NB4 (cell line): ENCODE data around the gene C6orf89.

Experiments
- MYC ChIP-seq: IDR thresholded peaks from 2 replicates; pipeline ENCODE4 v1.6.1; 2011; ENCODE audit warnings: low read depth, low read length
- POLR2A ChIP-seq: IDR thresholded peaks from 2 replicates; pipeline ENCODE4 v1.6.1; 2011; ENCODE audit warnings: mild to moderate bottlenecking; ENCODE audit not compliant: insufficient read length; ENCODE audit errors: extremely low read depth
- TF ChIP-seq, protein P1 (sequence below): IDR thresholded peaks from one replicate; pipeline ENCODE4 v1.5.1; 2012; ENCODE audit warnings: low read depth, low read length

DNA sequence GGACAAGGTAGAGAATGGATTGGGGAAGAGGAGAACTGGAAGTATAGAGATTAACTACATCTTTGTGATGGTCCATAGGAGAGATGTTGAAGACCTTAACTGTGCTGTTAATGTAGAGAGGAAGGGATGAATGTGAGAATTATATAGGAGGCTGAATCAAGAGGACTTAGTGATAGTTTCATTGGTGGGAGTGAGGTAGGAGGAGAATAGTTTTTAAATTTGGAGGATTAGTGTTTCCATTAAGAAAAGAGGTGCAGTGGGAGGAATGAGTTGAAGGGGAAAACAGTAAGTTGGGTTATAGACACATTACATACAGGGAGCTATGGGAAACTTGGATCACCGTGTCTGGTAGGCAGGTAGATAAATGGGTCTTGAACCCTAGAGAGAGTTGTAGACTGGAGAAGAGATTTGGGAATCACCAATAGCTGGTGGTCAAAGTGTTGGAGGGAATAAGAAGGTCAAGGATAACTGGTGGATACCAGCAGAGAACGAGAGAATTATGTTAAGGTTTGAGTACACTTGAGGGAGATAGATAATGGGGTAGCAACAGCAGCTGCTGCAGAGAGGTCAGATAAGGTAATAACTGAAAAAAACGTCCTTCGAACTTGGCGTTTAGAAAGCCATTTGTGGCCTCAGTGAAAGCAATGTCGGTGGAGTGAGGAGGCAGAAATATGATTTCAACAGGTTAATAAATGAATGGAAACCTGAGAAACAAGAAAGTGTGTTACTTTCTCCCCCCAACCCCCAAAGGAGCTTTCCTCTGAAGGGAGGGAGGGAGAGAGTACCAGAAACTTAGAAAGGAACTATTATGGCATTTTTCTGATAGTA is 3.1 kb downstream of the C6orf89 start:
- TF ChIP-seq POLR2A (no peak), MYC (no peak)
- TF ChIP-seq, protein P1, sequence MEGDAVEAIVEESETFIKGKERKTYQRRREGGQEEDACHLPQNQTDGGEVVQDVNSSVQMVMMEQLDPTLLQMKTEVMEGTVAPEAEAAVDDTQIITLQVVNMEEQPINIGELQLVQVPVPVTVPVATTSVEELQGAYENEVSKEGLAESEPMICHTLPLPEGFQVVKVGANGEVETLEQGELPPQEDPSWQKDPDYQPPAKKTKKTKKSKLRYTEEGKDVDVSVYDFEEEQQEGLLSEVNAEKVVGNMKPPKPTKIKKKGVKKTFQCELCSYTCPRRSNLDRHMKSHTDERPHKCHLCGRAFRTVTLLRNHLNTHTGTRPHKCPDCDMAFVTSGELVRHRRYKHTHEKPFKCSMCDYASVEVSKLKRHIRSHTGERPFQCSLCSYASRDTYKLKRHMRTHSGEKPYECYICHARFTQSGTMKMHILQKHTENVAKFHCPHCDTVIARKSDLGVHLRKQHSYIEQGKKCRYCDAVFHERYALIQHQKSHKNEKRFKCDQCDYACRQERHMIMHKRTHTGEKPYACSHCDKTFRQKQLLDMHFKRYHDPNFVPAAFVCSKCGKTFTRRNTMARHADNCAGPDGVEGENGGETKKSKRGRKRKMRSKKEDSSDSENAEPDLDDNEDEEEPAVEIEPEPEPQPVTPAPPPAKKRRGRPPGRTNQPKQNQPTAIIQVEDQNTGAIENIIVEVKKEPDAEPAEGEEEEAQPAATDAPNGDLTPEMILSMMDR, result no peak
